IPS-NIHi7 (cell line): Measurements from ENCODE around the gene SENP2.
"Not testable (repeated sequence)": the region's sequence is repeated elsewhere in the genome, so short reads cannot be mapped to it uniquely, and the experiment has no call there.

ENCODE experiments used
- DNase-seq: peaks from one replicate; pipeline ENCODE4 v3.0.0; 2012; ENCODE audit warnings: mixed read lengths; ENCODE audit errors: extremely low spot score

Gene SENP2

DNA sequence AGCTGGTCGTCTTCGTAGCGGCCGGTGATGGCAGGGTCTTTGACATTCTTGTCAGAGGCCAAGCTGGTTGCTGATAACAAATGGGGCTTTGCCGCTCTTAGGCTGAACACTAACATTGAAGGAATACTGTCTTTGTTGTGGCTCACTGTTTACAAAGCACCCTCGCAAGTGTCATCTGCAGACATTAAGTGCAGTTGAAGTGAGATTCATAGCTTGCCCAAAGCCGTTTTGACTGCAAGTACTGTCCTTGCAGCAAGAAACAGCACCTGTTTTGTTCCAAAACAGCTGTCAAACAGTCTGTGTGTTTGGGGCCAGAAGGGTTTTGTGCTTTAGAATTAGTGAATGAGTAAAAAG, 568 bp downstream of the SENP2 start:
- DNase-seq, result no peak

DNA sequence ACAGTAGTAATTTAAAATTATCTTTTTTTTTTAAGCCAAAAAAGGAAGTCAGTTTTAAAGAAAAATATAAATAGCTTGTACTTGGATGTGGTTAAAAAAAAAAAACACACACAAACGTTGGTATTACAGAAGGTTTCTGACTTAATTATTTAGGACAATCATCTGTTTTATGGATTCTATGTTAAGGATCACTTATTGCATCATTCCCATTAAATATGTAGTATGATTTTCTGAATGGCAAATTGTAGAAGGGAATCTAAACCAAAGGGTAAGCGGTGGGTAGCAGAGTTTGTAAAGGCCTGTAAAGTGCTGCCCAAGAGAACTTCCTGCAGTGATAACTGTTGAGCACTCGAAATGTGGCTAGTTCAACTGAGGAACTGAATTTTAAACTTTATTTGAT, 8.0 kb downstream of the SENP2 start:
- DNase-seq, result no peak

DNA sequence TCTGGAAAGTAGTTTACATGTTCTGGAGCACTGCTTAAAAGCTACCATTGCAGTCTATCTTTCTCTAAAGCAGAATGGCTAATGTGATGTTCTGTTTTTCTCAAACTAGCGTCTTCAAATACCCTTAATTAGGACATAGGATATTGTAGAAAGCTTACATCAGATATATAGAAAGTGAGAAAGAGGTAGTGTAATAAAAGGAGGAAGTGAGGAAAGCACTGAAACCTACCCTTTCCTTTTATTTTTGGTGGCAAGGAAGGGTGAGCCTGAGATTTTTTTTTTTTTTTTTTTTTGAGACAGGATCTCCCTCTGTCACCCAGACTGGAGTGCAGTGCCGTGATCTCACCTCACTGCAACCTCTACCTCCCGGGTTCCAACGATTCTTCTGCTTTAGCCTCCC, 9.4 kb downstream of the SENP2 start:
- DNase-seq, result no peak

DNA sequence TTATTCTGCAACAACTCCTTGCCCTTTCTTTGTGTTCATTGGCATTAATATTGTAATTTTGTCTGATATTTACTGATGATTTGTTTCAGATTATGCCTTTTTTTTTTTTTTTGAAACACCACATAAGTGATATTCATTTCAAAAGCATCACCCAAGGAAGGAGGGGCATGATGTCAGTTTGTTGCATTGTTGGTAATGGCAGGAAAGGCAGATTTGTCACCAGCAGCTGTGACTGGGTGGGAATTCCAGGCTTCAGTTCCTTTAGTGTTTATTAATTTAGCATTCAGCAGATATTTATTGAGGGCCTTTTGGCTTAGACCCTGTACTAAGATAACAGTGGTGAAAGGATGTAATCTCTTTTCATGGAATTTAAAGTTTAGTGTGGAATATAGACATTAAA, 19.5 kb downstream of the SENP2 start:
- DNase-seq, result no peak

DNA sequence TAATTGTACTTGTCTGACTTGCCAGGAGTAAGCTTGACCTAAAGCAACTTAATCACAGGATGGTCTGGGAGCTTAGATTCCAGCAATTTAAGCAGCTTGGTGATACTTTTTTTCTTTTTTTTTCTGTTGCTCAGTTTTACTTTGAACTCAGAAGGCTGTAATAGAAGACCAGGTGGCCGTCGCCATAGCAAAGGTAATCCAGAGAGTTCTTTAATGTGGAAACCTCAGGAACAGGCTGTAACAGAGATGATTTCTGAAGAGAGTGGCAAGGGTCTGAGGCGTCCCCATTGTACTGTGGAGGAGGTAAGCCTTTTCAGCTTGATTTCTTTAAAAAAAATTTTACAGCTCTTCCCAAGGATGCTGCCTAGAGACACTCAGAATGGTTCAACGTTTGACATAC, 20.1 kb downstream of the SENP2 start:
- no peak for DNase-seq

DNA sequence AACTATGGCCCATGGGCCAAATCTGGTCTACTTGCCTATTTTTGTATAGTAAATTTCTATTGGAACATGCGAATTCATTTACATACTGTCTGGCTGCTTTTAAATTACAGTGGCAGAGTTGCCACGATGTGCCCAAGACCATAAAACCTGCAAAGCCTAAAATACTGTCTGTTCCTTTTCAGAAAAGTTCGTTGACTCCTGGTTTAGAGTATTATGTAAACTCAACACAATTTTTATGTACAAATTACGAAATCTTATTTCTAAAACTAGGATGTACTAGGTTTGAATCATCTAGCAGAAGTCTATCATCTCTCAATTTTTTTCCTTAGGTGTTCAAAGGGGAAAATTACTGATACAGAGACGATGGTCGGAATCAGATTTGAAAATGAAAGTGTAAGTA, 26.9 kb downstream of the SENP2 start:
- DNase-seq, result no peak

DNA sequence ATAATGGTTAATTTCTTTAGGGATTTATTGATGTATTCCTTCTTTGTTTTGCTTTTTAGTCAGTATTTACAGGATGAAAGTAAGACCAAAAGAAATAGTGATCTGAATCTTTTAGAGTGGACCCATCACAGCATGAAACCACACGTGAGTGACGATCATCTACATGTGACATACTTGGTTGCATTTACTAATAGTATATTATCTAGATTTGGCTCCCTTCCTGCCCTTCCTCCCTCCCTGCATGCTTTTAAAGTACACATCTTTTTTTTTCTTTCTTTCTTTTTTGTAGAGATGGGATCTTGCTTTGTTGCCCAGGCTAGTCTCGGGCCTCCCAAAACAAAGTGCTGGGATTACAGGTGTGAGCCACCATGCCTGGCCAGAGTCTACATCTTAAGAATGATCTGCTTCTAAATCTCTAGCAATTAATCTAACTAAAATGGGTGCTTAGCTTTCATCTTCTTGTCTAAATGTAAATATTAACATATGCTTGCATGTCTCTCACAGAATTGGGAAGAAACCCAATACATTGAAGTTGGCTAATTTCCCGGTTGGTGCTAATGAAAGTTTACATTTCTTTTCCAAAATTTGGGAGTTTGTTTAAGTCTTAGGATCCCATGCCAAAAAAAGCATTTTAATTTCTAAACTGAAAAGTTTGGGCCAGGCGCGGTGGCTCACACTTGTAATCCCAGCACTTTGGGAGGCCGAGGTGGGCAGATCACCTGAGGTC, 38.0 kb downstream of the SENP2 start:
- no peak for DNase-seq

DNA sequence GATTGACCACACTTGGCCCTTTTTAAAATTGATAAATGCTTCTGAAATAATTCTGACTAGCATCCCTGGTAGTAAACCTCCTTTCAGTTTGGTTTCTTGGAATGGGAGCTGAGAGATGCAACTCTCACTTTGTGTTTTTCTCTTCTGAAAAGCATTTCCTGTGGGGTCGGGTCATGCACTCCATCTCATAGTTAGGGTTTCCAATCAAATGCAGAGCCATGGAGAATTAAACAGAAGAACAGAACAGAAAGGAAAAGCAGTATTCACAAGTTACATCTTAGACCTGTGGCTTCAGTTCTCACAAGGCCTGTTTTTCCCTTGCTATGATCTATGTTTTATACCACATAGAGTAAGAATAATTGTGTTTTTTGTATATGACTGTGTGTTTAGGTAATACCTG, 39.7 kb downstream of the SENP2 start:
- no peak for DNase-seq

DNA sequence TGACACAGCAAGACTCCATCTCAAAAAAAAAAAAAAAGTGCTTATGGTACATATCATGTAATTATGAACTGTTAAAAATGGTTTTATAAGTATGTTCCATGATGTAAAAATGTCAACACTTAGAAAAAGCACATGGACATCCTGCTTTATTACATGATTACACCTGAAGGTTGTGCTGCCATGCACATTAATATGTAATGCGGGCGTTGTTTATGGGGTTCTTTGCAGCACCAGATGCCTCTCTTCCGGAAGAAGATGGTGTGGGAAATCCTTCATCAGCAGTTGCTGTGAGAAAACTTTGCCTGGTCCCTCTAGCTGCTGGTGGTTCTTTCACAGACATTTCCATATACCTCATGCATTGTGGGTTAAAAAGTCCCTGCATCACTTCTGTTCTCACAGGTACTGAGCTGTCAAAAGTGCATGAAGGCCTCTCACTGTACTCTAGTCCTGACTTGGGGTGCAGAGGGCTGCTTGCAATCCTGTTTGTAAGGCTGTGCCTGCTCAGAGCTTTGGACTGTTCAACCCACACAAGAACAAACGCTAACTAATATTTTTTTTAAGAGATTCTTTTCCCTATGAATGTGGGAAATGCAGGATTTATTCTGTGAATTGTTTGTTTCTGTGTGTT, 43.6 kb downstream of the SENP2 start:
- no peak for DNase-seq

DNA sequence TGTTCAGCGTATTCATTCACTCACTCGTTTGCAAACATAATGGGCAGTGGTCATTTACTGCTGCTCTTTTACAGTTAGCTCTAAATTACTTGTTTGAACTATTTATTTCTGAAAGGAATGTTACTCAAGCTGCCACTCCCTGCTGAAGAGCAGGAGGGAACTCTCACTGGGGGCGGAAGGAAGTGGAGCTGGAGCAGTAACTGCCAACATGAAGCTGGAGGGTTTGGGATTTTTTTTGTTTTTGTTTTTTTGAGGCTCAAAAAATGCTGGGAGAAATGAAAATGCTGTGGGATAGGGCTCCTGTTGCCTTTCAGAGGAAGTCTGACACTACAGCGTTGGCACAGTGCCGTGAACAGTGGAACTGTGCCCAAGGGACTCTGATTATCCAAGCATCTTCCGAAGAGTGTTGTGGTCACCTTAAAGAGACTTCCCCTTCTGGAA, 44.1 kb downstream of the SENP2 start:
- DNase-seq, result no peak

DNA sequence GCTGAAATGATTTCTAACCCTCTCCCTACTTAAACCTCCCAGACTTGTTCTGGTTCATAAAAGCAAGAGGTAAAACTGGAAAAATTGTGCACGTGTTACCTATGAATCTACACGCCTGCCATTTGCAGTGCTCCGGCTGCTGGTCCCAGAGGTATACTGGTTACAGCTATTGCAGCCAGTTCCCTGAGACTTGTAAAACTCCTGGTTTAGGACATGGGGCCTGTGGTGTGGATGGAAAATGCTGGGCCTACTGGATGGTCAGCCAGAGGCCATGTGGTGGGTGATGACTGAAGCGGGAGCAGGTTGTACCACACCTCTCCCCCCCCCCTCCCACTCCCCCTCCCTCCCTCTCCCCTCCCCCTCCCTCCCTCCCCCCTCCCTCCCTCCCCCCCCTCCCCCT, 45.0 kb downstream of the SENP2 start:
- no peak for DNase-seq

DNA sequence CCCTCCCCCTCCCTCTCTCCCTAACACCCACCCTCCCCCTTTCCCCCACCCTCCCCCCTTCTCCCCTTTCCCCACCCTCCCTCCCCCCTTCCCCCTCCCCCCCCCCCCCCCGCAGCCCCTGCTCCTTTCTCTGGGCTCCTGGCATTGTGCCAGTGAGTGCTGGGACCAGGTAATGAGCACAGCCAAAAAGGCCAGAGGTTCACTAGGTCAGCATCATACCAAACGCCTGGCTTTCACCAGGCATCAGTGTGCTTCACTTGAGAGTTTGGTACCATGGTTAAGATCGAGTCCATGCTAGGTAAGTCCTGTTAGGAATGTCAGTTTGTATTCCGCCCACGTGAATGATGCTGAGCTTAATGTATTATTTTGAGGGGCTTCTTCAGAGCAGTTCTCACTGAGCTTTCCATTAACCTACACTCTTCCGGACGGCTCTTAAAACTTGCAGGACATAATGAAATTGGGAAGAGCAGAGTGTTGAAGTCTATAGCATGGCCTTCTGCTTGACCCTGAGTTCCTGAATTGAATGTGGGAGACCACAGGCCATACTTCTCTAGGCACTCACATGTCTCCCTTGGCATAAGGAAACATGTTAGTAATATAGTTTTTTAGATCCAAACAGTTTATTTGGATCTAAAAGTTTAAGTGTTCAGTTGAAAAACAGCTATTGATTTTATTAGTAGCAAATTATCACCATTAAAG, 45.6 kb downstream of the SENP2 start:
- DNase-seq, result no peak

DNA sequence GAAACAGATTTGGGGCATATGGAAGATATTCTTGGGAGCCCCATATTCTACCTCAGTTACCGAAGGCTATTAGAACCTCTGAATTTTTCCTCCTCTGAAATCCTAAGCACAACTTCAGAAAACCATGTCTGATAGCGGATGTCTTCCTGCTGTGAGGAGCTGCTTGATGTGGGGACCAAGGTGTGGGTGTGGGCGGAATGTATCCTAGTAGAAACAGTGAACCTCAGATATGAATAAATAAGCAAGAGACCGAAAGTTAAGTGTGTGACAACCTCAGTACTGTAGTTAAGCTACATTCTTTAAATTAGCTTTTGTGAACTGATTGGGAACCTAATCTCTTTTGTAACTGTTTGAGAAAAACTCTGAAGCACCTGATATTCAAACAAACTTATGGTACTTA, 46.9 kb downstream of the SENP2 start:
- DNase-seq, result no peak

DNA sequence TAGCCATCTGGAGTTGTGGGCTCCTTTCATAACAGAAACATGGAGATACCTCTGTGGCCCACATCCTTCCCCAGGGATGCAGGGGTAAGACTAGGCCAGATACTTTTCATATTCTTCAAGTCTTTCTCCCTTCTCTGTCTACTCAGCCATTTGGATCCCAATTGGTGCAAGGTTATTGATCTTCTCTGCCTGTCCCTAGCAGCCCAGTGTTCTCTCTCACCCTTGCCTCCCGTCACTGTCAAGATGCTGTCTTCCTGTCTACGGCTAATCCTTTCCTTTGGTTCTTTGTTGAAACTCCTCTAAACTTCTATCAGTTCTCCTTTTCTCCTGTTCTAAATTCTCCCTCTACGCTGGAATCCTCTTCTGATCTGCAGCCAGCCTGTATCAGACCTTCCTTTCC, 51.3 kb downstream of the SENP2 start:
- no peak for DNase-seq

DNA sequence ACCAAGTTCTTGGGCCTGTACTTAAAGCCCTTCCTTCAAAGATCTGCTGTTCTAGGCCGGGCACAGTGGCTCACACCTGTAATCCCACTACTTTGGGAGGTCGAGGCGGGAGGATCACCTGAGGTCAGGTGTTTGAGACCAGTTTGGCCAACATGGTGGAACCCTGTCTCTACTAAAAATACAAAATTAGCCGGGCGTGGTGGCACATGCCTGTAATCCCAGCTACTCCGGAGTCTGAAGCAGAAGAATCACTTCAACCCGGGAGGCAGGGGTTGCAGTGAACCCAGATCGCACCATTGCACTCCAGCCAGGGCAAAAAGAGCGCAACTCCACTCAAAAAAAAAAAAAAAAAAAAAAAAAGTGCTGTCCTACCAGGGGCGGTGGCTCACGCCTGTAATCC, 52.6 kb downstream of the SENP2 start:
- not testable (repeated sequence) for DNase-seq

DNA sequence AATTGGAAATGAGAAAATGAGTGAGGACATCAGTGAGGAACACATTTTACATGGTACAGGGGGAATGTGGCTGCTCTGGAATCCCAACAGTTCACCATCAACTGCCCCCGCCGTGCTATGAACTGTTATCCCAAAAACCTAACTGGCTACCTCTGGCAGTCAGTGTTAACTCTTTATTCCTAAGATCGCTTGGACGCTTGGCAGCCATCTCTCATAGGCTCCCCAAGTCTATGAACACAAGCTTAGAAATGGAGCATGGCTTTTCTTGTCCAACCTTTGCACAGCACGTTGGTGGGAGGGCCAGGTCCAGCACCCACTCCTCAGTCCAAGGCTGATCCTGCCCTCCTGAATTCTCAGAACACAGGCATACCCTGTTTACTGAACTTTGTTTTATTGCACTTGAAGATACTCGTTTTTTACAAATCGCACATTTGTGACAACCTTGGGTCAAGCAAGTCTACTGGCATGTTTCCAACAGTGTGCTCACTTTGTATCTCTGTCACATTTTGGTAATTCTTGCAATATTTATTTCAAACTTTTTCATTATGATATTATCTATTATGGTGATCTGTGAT, 53.6 kb downstream of the SENP2 start:
- no peak for DNase-seq

DNA sequence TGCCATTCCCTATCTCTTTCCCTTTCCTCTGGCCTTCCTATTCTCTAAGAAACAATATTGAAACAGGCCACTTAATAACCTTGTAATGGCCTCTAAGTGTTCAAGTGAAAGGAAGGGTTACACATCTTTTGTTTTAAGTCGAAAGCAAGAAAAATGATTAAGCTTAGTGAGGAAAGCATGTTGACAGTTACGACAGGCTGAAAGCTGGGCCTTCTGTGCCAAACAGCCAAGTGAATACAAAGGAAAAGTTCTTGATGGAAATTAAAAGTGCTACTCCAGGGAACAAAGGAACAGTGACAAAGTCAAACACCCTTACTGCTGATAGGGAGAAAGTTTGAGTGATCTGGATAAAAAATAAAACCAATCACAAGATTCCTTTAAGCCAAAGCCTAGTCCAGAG, 54.2 kb downstream of the SENP2 start:
- no peak for DNase-seq

DNA sequence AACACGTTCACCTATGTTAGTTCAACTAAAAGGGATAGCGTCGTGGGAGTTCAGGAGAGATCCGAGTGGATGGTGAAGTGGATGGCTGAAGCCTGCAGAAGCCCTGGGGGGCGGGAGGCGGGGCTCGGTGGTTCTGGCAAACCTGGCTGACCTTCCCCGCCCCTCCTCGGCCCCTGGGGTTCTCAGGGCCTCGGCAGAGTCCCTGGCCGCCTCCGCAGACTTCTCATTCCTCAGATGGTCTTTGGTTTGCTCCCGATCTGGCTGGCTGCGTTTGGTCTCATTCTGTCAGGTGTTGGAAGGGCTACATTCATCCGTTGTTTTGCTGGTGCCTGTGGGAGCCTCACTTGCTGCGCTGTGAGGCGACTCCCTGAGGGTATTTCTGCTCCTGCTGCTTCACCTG, 59.1 kb downstream of the SENP2 start:
- not testable (repeated sequence) for DNase-seq

DNA sequence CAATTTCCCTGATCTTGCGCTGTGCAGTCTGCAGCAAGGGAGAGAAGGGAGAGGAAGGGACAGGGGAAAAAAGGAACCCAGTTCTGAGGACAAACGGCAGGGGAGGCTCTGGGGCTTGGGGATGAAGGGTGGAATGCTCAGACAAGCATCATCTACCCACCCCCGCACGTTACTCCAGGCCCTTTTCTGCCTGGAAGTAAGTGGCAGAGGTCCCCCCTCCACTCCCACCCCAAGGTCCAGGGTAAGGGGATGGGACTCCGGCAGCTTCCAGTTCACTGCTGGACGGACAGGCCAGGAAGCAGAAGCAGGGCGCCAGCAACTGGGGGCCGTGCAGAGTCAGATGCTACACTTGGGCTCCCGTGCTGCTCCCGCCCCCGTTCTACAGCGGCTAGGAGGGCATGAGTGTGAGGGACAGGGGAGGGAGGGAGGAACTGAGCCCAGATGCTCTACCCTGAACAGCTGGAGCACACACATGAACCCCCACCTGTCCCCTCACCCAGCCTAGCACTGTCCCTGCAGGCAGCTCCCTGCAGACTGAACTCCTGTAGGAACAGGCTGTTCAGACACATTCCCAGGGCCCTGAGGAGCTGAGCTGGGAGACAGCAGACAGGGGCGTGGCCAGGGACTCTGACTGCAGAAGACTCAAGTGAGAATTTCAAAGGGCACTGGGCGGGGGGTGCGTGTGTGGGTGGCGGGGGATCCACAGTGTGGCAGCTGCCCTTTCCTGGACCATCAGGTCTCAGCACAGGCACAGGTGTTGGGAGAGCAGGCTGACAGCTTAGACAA, 59.7 kb downstream of the SENP2 start:
- peak; percentile 71 for DNase-seq

DNA sequence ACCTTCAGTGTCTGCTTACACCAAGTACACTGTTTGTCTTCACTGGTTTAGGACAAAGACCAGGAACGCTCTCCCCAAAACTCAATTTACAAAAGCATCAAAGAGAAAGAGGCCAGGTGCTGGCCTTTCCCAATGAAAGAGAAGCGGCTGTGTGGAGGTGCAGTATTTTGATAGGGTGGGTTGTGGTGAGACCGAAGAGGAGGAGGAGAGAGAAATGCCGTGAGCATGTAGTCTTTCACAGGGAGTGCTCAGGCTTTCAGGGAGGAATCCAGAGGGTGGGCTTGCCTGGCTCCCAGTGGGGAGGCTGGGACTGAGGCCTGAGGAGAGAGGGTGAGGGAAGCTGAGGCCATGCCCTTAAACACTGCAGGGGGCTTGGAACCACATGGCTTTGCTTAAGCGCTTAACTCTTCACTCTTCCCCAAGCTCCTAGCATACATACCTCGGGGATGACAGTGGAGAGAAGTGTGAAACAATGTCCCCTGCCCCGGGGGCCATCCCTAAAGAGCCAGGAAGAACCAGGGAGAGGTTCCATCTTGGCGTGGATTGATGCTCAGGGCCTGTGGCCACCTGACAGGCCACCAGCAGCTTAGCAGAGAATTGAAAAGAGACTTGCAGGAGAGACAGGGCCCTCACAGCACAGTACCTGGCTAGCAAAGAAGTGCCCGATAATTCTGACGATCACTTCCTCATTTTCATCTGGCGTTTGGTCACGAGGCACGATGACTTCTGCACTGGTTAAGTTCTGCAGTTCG, 60.5 kb downstream of the SENP2 start:
- peak; percentile 40 for DNase-seq

DNA sequence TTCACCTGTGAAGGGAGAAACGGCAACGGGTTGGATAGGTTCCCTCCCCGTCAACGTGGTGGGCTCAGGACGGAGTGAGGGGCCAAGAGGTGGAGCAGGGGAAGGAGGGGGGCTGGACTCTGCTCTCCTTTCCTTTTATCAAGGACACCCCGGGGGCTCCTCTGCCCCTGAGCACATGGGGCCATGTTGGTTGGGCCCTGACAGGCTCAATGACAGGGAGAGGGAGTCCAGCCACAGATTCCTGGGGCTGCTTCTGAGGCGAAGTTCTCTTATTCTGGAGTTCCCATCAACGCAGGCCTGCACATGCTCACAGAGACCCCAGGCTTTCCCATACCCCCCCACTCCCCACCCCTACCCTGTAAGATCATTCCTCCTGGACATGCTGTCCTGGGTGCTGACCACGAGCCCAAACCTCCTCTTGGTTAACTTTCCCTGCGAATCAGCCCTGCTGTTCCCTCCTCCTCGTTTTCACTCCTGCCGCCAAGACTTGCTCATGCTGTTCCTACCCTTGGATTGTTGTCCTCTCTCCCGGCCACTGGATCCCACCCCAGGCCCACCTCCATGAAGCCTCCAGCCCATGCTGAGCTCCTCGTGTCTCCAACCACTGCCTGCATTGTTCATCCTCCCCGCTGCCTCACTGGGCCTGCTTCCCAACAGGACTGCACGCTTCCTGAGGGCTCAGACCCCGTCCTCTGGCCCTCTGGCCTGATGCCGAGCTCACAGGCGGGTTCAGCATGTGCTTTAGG, 61.2 kb downstream of the SENP2 start:
- no peak for DNase-seq
